Bronchus fibroblast of lung (primary cell): ENCODE results near the gene APCDD1L. TPM values are rescaled to one million over a fixed set of nuclear protein-coding genes. Genes with fewer than 3 reads are reported as not detected.

Experiments
- total RNA-seq: library from RNA; depleted of rRNA; stranded (reverse); fragments of >200 nt; gene quantifications from 2 replicates; pipeline ENCODE4 v1.2.3, GENCODE V29; 2015

Gene APCDD1L
- total RNA-seq = 2.7 and 4.2 TPM in 2 replicates

GRCh38 chr20:58515233-58516212, at the start of gene APCDD1L:
Gene APCDD1L (minus strand): TSS chr20:58515399. CDS start chr20:58514707, 692 bp downstream.

Other genes with a start within 250 kb of the APCDD1L start
- 7.1 and 8.1 TPM in 2 replicates for gene RAB22A, start 205.7 kb downstream of the APCDD1L start, total RNA-seq
- 6.9 and 7.3 TPM in 2 replicates for gene VAPB, start 126.2 kb downstream of the APCDD1L start, total RNA-seq
- gene STX16, start 135.9 kb upstream of the APCDD1L start, total RNA-seq = 9.4 and 17.7 TPM in 2 replicates
- 13.8 and 19.0 TPM in 2 replicates for gene NPEPL1, start 177.4 kb upstream of the APCDD1L start, total RNA-seq